Activated CD4-positive, alpha-beta T cell treated with anti-CD3 and anti-CD28 coated beads, Interleukin-2, amount 50 U/mL, for 1 hour (primary cell): ENCODE results near the gene HOATZ.

Source experiments
- DNase-seq: peaks from one replicate; pipeline ENCODE4 v3.0.0-alpha.2; 2020

HOATZ gene

GRCh38 chr11:111514216-111515031 is at the start of gene HOATZ:
HOATZ (plus strand) TSS chr11:111514778; CDS start chr11:111514785, 7 bp downstream.
- DNase-seq: no peak

GRCh38 chr11:111465400-111465799 is 49.2 kb upstream of the HOATZ start:
- no peak for DNase-seq

GRCh38 chr11:111466615-111467014 is 48.0 kb upstream of the HOATZ start:
- DNase-seq: no peak

- no peak for DNase-seq
These were observed 45.4 kb upstream of the HOATZ start for GRCh38 chr11:111469200-111469599.

GRCh38 chr11:111472228-111472627 is 42.4 kb upstream of the HOATZ start:
- no peak for DNase-seq

GRCh38 chr11:111474432-111474831 is 40.1 kb upstream of the HOATZ start:
- DNase-seq: no peak

GRCh38 chr11:111476366-111476765 is 38.2 kb upstream of the HOATZ start:
- DNase-seq: no peak

GRCh38 chr11:111476956-111477355 is 37.6 kb upstream of the HOATZ start:
- no peak for DNase-seq

GRCh38 chr11:111477898-111478297 is 36.7 kb upstream of the HOATZ start:
- DNase-seq: no peak

GRCh38 chr11:111479666-111480065 is 34.9 kb upstream of the HOATZ start:
- DNase-seq: no peak

- no peak for DNase-seq
These were observed 31.1 kb upstream of the HOATZ start for GRCh38 chr11:111483431-111483830.

GRCh38 chr11:111490496-111490895 is 24.1 kb upstream of the HOATZ start:
- DNase-seq: no peak

GRCh38 chr11:111494040-111494439 is 20.5 kb upstream of the HOATZ start:
- DNase-seq: no peak

GRCh38 chr11:111499483-111499882 is 15.1 kb upstream of the HOATZ start:
- DNase-seq: no peak

- no peak for DNase-seq
These were observed 14.1 kb upstream of the HOATZ start for GRCh38 chr11:111500481-111500880.

- DNase-seq: no peak
These were observed 12.0 kb upstream of the HOATZ start for GRCh38 chr11:111502611-111503010.

GRCh38 chr11:111510311-111510710 is 4.3 kb upstream of the HOATZ start:
- DNase-seq: no peak

- no peak for DNase-seq
These were observed 2.0 kb upstream of the HOATZ start, which contains the start of gene BTG4 for GRCh38 chr11:111512296-111513239. BTG4 (minus strand) TSS chr11:111512386; CDS start chr11:111498776, 13,610 bp downstream.

GRCh38 chr11:111513240-111513605 is 1.4 kb upstream of the HOATZ start:
- DNase-seq: no peak

- DNase-seq: no peak
These were observed 1.0 kb downstream of the HOATZ start for GRCh38 chr11:111515591-111515990.

GRCh38 chr11:111518668-111519067 is 4.1 kb downstream of the HOATZ start:
- no peak for DNase-seq

GRCh38 chr11:111520560-111520959 is 6.0 kb downstream of the HOATZ start:
- no peak for DNase-seq

GRCh38 chr11:111521135-111521534 is 6.6 kb downstream of the HOATZ start:
- no peak for DNase-seq

GRCh38 chr11:111522426-111522825 is 7.8 kb downstream of the HOATZ start:
- no peak for DNase-seq
